T47D (cell line): ENCODE data around the gene IGF2BP2.
A peak's percentile ranks its signal among the peaks of the same experiment; 100 is the strongest.
"Not testable (repeated sequence)": the region's sequence is repeated elsewhere in the genome, so short reads cannot be mapped to it uniquely, and the experiment has no call there.

Experiments used
- DNase-seq, 2 experiments: peaks; one replicate each; pipeline versions ENCODE4 v3.0.0 to v3.0.0-alpha.2; 2011 to 2012; ENCODE audit warnings: low read depth in 1 of 2, low spot score in 1 of 2
- JUND ChIP-seq: IDR thresholded peaks from 2 replicates; pipeline ENCODE4 v1.6.1; 2012; ENCODE audit warnings: low read depth
- in situ Hi-C: cut with HindIII; loops from 2 replicates; pipeline ENCODE4 v1.10.0; 2016; ENCODE audit warnings: low sequenced_read_pairs, low pct_unique_long_range_greater_than_20kb

Gene IGF2BP2

DNA sequence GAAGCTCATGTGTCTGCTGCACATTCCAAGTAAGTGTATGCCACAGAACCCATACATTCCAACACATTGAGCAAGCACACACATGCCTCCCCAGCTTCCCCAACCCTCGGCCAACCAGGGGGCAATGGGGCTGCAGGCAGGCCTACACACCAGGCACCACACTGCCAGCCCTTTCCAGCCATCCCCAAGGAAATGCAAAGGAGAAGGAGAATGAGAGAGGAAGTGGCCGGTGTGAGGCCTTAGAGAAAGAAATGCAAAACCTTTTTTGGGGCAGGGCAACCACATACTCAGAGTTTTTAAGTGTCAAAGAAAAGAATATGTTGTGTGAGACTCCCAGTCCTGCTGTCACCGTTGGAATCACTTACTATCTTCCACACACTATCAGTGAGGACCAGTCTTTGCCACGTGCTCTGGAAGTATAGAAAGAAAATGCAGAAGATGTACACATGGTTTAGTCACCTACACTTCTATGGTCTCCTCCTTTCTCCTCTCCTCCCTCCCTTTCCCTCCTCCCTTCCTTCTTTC, 11.1 kb downstream of the IGF2BP2 start:
- no peak for DNase-seq
- TF ChIP-seq JUND, result no peak
- in situ Hi-C loops, result no loop called here

DNA sequence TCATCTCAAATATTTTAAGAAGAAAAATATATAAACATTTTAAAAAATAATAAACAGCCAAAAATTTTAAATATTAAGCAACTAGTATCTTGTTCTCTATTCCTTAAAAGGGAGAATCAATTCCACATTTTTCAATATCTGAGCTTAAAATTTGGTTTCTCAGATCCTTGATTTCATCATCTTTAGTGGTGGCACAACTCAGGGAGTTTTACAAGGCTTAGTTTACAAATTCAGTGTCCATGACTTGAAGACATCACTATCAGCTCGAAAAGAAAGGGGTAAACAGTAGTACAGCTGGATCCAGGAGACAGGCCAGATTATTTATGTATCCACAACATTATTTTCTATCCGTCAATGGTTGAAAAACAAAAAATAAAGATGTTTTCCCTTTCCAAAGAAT, 11.6 kb downstream of the IGF2BP2 start:
- TF ChIP-seq JUND, result no peak
- no peak for DNase-seq
- in situ Hi-C loops, result no loop called here

GRCh38 chr3:185807445-185808068, 17.3 kb downstream of the IGF2BP2 start:
- DNase-seq, result no peak
- in situ Hi-C loops, result no loop called here
- no peak for TF ChIP-seq JUND

DNA sequence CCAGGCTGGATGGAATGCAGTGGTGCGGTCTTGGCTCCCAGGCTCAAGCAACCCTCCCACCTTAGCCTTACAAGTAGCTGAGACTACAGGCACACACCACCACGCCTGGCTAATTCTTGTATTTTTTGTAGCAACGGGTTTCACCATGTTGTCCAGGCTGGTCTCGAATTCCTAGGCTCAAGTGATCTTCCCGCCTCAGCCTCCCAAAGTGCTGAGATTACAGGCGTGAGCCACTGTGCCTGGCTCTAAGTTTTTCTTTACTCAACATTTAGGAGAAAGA, 26.1 kb downstream of the IGF2BP2 start:
- in situ Hi-C loops, DNase-seq: not testable (repeated sequence)

GRCh38 chr3:185797993-185798830, 26.6 kb downstream of the IGF2BP2 start:
- DNase-seq, result no peak
- in situ Hi-C loops, result no loop called here
- no peak for TF ChIP-seq JUND

DNA sequence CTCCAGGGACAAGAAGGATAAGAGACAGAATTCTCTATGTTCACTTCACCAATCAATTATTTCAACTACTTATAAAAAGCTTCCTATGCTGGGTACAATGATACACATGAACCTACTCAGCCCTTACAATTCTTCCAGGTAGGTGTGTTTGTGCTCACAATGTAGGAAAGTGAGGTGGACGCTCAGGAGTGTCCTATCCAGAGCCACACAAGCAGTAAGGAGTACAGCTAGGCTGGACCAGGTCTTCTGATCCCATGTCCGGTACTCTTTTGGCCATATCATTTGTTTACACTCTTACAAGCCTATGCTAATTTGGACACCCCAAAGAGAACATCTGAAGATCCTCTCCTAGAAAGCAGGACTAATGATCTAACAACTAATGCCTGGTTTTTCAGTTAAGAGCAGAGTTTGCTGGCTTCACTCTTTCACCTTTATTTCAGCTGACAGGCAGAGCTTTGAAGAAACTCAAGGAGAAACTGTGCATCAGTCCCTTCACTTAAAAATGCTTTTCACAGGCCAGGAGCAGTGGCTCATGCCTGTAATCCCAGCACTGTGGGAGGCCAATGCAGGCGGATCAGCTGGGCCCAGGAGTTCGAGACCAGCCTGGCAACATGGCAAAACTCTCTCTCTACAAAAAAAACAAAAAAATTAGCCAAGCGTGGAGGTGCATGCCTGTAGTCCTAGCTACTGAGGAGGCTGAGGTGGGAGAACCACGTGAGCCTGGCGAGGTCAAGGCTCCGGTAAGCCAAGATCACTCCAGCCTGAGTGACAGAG, 27.5 kb downstream of the IGF2BP2 start:
- no peak for DNase-seq
- no peak for TF ChIP-seq JUND
- in situ Hi-C loops, result no loop called here

DNA sequence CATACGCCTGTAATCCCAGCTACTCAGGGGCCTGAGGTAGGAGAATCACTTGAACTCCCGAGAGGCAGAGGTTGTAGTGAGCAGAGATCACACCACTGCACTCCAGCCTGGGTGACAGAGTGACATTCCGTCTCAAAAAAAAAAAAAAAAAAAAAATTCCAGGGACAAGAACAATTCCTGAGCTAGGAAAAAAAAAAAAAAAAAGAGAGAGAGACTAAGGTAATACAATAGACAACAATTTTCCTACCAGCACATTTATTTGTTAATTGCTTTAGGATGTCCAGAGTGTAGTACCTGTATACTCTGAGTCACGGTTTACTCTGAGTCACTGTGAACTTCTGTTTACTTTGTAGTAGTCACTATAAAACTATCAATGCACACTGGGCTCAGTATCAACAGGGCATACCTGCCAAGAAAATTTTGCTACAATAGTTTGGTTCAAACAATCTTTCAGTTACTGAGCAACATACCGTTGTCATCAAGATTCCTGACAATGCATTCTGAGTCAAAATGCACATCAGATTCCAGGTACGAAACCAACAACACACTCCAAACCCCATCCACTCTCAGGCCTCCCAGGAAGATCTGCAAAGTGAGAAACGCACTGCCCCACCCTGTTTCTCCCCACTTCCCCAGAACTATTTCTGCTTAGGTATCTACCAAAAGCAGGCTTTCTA, 28.3 kb downstream of the IGF2BP2 start:
- TF ChIP-seq JUND, result peak; percentile 61; the same call in 1 of the 2 replicates
- peak; percentile 57 to 77 for DNase-seq
- in situ Hi-C loops, result no loop called here

GRCh38 chr3:185793381-185793780, 31.5 kb downstream of the IGF2BP2 start:
- in situ Hi-C loops, result no loop called here
- TF ChIP-seq JUND, result no peak

DNA sequence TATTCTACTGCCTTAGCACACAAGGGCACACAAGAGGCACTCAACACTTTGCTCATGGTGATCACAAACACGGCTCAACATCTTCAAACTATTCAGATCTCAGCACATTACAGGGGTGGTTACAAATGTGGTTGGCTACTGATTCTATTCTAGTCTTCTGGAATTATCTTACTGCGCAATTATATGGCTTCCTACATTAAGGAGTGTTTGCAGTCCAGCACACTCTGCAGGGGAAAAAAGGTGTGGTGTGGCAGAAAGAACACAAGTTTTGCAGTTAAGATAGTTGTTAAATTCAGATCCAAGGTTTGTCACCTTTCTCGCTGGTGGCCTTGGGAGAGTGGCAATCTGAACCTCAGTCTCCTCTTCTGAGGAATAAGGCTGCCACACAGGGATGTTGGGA, 31.9 kb downstream of the IGF2BP2 start:
- DNase-seq, result no peak
- no peak for TF ChIP-seq JUND
- in situ Hi-C loops, result no loop called here

More at GRCh38 chr3:185793381-185793780, 31.5 kb downstream of the IGF2BP2 start:
- DNase-seq, result no peak

- TF ChIP-seq JUND, result no peak
- in situ Hi-C loops, result no loop called here
- no peak for DNase-seq
These were observed 34.7 kb downstream of the IGF2BP2 start for GRCh38 chr3:185789891-185790830.

GRCh38 chr3:185789134-185789533, 35.7 kb downstream of the IGF2BP2 start:
- no peak for DNase-seq
- in situ Hi-C loops, result no loop called here
- no peak for TF ChIP-seq JUND
